H1 (cell line): ENCODE data around the gene ARID5A.
"Not testable (repeated sequence)": the region's sequence is repeated elsewhere in the genome, so short reads cannot be mapped to it uniquely, and the experiment has no call there.

ENCODE experiments used
- ATF3 ChIP-seq: IDR thresholded peaks from 2 replicates; pipeline ENCODE4 v1.6.1; 2011; ENCODE audit warnings: low read depth, mild to moderate bottlenecking, low read length; ENCODE audit not compliant: insufficient read depth
- CHD2 ChIP-seq: IDR thresholded peaks from 2 replicates; pipeline ENCODE4 v1.6.1; 2012; ENCODE audit warnings: low read length, improper control_type of control experiment
- CREB1 ChIP-seq: IDR thresholded peaks from 2 replicates; pipeline ENCODE4 v1.6.1; 2012; ENCODE audit warnings: inconsistent platforms
- CTCF ChIP-seq, 3 experiments: IDR thresholded peaks; 1 replicate in 2 of 3; 2 replicates in 1 of 3; pipeline versions ENCODE4 v1.5.1 to v1.6.1; 2011; ENCODE audit warnings: low read length in 3 of 3, mild to moderate bottlenecking in 3 of 3, inconsistent platforms in 2 of 3, low read depth in 1 of 3, moderate library complexity in 1 of 3; ENCODE audit not compliant: insufficient read depth in 1 of 3; ENCODE audit errors: control extremely low read depth in 1 of 3
- EGR1 ChIP-seq: IDR thresholded peaks from 2 replicates; pipeline ENCODE4 v1.6.1; 2011; ENCODE audit warnings: low read depth, low read length, borderline replicate concordance
- EZH2 ChIP-seq: fragments of 200-600 bp; sonication (generic); IDR thresholded peaks from 2 replicates; pipeline ENCODE4 v1.7.1; 2012; ENCODE audit warnings: low read depth, mild to moderate bottlenecking, moderate library complexity, low read length, inconsistent platforms; ENCODE audit not compliant: severe bottlenecking
- GABPA ChIP-seq: IDR thresholded peaks from 2 replicates; pipeline ENCODE4 v1.6.1; 2011; ENCODE audit warnings: mild to moderate bottlenecking, low read length, moderate library complexity, borderline replicate concordance; ENCODE audit not compliant: insufficient read depth
- JUND ChIP-seq: IDR thresholded peaks from 2 replicates; pipeline ENCODE4 v1.6.1; 2011; ENCODE audit warnings: mild to moderate bottlenecking, improper control_type of control experiment, low read length
- POLR2AphosphoS5 ChIP-seq: IDR thresholded peaks from 2 replicates; pipeline ENCODE4 v1.6.1; 2011; ENCODE audit warnings: low read depth, low read length
- RAD21 ChIP-seq, 2 experiments: IDR thresholded peaks in 1 of 2; conservative IDR thresholded peaks in 1 of 2; 2 replicates each; pipeline ENCODE4 v1.6.1; 2011; ENCODE audit warnings: low read depth in 2 of 2, low read length in 2 of 2, improper control_type of control experiment in 1 of 2, inconsistent platforms in 1 of 2, mild to moderate bottlenecking in 1 of 2, moderate library complexity in 1 of 2
- SIN3A ChIP-seq, 2 experiments: IDR thresholded peaks in 1 of 2; conservative IDR thresholded peaks in 1 of 2; 2 replicates each; pipeline ENCODE4 v1.6.1; 2011 to 2012; ENCODE audit warnings: low read length in 2 of 2, improper control_type of control experiment in 1 of 2, low read depth in 1 of 2, mild to moderate bottlenecking in 1 of 2
- TAF7 ChIP-seq: optimal IDR thresholded peaks from 2 replicates; pipeline ENCODE3; 2011; ENCODE audit warnings: low read depth, mild to moderate bottlenecking, inconsistent platforms, low read length, moderate library complexity, borderline replicate concordance
- YY1 ChIP-seq: IDR thresholded peaks from 2 replicates; pipeline ENCODE4 v1.6.1; 2011; ENCODE audit warnings: low read depth, mild to moderate bottlenecking, low read length

- TF ChIP-seq CREB1; TAF7; CTCF (IDR thresholded peaks at IDR 0.05; ENCODE audit: control extremely low read depth in 1 of 3, insufficient read depth in 1 of 3, low read depth in 1 of 3, low read length in 3 of 3); JUND; POLR2AphosphoS5; SIN3A (conservative IDR thresholded peaks at IDR 0.05 in 1 of 2, IDR thresholded peaks at IDR 0.05 in 1 of 2; ENCODE audit: low read depth in 1 of 2, low read length in 2 of 2); EZH2; CHD2; EGR1; RAD21 (IDR thresholded peaks at IDR 0.05 in 1 of 2, conservative IDR thresholded peaks at IDR 0.05 in 1 of 2; ENCODE audit: low read depth in 2 of 2, low read length in 2 of 2); YY1; ATF3; GABPA: not testable (repeated sequence)
Observed at GRCh38 chr2:96557421-96557820, 20.9 kb downstream of the ARID5A start.
